GM13976 (cell line): ENCODE results near the gene POLG.

Source experiments
- DNase-seq: peaks from one replicate; pipeline ENCODE4 v3.0.0; 2012; ENCODE audit warnings: low spot score
- CTCF ChIP-seq: IDR thresholded peaks from 2 replicates; pipeline ENCODE4 v1.5.1; 2012; ENCODE audit warnings: borderline replicate concordance, mild to moderate bottlenecking; ENCODE audit not compliant: insufficient read depth; ENCODE audit errors: extremely low read depth, missing control alignments, control extremely low read depth
- in situ Hi-C: fragments of 300-500 bp; cut with MboI; formaldehyde crosslinking; loops from one replicate; pipeline ENCODE4 v1.12.0; 2022; ENCODE audit warnings: low sequenced_read_pairs, mixed read lengths, inconsistent platforms; ENCODE audit not compliant: unreplicated experiment

Gene POLG

DNA sequence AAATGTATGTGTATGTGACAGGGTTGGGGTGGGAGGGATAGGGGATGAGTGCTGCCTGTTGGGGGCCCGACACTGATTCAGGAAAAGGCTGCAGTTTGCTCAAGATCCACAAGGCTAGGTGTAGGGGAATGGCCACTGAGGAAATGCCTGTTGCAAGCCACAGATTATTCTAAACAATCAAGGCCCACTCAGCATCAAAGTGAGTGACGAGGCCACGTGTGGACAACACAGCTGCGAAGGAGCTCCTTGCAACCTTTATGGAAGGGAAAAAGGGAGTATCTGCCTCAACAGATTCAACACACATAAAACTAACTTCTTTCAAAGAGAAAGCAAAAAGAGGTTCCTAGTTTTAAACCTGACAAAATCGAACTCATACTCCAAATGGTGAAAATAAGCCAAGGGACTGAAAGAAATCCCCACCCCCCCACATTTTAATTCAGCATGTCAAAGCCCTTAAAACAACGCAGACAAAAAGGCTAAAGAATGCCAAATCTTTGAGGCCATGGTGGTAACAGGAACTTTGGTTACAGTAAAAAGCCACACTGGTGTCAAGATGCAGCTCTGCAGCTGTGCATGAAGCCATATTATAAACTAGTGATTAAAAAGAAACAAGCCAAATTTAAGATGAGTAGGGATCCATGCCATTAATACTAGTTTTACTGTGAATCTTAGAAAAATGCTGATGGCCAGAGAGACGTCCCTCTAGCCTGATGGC, 3.6 kb downstream of the POLG start:
- in situ Hi-C loops: no loop called here
- no peak for DNase-seq
- no peak for TF ChIP-seq CTCF

- in situ Hi-C loops: no loop called here
- TF ChIP-seq CTCF: no peak
- no peak for DNase-seq
These were observed 4.5 kb downstream of the POLG start for GRCh38 chr15:89330119-89330518.

DNA sequence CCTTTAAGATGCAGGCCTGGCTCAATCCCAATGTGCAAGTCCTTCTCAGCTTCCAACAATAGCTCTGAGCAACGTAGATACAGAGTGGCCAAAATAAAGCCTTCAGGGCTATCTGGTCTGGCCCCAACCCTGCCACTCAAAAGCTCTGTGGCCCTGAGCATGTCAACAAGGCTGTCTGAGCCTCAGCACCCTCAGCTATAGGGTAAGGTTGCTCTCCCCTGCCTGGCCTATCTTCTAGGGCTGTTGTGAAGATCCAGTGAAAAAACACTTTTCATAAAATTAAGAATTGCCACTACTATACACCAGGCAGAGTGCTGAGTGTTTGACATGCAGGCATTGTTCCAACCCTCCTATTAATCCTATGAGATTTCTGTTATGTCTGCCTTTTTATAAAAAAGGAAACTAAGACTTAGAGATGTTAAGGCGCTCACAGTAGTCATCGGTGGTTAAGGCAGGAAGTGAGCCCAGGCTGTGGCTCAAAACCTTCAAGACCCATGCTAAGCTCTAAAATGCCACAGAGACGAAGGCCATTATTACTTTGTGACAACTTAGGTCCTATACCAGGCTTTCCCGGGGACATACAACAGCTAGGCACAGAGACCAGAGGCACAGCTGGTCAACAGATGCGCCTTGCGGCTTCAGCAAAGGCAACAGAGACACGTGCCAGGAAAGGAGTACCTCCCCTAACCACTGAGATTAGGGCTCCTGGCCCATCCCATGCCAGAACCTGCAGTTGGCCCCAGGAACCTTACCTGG, 5.1 kb downstream of the POLG start:
- DNase-seq: no peak
- in situ Hi-C loops: no loop called here
- TF ChIP-seq CTCF: no peak

GRCh38 chr15:89328398-89329254, 6.0 kb downstream of the POLG start:
- no peak for DNase-seq
- in situ Hi-C loops: no loop called here
- no peak for TF ChIP-seq CTCF

GRCh38 chr15:89327113-89327512, 7.5 kb downstream of the POLG start:
- no peak for DNase-seq
- no peak for TF ChIP-seq CTCF
- in situ Hi-C loops: no loop called here

GRCh38 chr15:89326316-89326715, 8.3 kb downstream of the POLG start:
- in situ Hi-C loops: no loop called here
- no peak for TF ChIP-seq CTCF
- DNase-seq: no peak
